HG02798 (cell line): ENCODE data around the gene PRICKLE1.

Source experiments
- ATAC-seq: cut with Tn5 transposase; IDR thresholded peaks from one replicate; pipeline ENCODE4 v1.9.1; 2021; ENCODE audit warnings: mild to moderate bottlenecking; ENCODE audit not compliant: unreplicated experiment, poor library complexity

Gene PRICKLE1

DNA sequence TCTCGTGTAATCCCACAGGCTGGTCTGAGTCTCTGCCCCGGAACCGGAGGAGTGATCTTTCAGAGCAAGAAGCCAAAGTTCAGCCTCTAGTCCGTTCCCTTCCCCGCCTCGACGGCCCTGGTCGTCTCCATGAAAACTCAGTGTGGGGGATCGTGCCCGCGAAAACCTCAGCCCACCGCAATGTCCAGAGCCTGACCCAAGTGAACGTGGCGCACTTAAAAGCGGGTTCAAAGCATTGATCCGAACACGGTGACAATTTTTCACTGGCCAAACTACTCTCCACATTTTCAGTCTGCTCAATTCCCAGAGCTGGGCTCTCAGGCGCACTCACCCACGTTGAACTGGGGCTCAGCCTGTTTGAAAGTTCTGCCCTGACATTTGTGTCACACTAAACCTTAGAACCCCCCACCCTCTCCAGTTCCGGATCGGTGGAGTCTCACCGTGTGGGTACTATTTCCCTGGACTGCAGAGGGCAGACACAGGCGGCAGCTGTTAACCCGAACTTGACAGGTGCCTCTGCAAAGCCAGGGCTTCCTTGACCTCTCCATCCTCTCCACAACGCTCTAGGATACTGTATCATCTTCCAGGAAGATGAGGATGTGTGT is 886 bp upstream of the PRICKLE1 start:
- no peak for ATAC-seq

DNA sequence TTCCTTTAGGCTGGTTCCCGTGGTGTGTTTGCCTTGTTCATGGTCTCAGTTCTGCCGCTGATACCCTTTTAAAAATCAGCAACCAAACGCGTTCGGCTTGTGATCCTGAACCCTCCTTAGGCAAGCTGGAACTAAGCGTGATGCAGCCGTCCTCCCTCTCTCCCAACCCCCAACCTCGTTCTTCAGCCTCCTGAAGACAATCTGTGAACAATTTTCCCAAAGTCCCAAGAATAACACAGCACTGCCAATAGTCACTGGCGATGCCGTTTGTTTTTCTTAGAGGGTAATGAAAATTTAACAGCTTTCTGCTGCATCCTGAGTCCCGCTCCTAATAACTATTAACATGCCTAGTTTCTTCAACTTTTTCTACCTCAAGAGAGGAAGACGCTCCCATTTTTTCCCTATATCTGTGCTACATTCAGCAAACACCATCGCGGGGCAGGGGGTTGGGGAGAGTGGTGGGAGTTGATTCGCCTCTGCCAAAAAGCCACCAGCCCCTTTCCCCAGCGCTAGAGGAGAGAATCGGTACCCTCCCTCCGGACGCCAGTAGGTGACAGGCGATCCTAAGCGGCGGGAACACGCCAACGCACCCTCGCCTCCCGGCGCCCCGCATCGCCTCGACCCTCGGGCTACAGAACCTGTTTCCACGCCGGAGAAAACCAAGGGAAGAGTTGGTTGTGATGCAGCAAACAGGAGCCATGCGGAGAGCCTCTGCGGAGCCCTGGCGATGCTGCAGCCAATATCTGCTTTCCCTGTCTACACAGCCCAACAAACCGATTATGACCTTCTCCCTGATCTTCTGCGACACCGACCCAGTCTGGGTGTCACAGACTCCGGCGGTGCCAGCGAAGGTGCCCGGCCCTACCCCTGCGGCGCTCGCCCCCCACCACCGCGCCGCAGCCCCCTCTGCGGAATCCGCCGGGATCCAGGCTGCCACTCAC is 752 bp downstream of the PRICKLE1 start:
- ATAC-seq: peak; percentile 21

DNA sequence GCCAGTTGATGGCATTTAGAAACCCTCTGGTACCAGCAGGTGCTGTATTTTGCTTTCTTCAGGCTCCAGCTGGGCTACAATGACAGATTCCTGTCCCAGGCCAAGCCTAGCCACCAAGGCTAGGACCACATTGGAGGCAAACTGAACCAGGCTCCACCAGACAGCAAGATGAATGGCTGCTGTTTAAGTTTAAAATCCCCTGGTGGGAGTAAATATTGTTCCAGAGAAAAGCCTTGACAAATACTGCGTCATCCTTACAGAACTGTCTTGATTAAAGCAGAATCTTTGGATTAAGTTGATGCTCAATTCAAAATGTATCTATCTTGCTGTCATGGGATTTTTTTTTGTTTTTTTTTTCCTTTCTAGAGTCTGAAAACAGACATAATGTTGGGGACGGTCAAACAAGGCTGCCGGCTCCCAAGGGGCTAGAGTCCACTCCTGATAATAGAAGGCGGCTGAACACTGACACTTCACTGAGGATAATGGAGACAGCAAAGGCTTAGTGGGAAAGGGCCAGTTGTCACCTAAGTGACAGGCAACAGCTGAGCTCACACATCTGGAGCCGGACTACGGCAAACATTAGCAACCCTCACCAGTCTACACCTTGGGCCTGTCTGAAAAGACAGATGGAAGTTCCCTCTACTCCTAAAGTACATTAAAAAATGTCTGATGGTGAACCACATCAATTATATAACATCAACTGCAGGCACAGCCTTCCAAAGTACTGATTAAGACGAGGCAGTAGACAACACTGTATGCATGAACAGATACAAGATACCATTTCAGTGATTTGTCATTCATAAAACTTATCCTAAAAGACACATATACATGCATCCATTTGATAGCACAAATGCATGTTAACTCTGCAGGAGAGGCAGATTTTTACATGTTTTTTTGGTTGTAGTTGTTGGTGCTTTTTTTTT is 1.7 kb downstream of the PRICKLE1 start:
- no peak for ATAC-seq

DNA sequence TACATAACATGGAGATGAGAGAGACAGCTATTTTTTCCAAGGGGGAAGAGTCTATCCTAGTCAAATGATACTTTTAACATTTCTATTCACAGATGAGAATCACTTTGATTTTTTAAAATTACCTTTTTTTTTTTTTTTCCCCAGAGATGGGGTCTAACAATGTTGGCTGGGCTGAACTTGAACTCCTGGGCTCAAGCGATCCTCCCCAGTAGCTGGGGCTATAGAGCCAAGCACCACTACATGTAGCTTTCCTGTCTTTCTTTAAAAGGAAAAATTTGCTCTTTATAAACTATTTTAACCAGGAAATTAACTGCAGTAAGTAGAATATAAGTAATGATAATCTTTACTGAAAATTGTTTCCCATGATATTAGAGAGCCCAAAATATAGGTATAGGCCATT is 3.3 kb downstream of the PRICKLE1 start:
- ATAC-seq: no peak

DNA sequence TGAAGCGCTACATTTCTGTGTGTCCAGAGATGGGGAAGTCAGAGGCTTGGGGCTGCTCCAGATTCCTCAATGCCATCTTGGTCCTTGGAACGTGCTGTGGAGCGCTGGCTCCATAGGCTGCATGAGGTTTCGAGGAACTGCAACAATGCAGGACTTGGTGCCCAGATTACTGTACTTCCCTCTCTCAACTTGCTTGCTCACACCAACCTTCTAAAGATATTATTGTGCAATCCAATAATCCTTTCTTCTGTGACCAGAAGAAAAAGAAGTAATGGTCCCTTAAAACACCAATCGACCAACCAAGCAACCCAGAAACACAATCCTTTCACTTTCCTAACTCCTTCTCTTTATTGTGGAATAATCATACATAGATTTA is 3.7 kb downstream of the PRICKLE1 start:
- no peak for ATAC-seq

DNA sequence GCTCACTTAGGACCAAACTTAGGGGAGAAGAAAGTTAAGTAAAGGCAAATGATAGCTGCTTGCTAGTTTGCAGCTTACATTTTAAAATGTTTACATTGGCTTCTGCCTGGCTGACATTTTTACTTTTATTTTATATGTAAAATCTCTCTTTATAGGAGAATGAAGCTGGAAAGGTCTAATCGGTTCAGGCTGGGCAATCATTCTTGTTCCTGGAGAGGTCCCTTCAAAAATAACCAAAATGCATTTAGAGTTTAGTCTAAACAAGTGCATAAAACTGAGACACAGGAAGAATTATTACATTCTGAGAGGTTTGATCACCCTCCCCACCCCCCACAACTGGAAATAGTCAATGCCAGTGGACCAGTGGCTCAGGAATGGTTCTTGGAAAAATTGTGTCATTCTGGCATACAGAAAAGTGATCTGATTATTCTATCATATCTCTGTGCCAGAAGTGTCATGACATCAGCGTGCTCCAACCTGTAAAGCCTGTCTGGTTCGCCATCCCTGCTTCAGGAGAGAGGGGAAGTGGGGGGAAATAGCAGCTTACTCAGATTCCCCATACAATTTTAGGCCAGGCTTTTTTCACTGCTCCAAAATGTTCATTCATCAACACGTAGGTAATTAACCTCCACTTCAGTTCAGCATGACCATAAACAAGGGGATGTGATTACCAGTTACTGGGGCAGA is 4.2 kb downstream of the PRICKLE1 start:
- ATAC-seq: no peak

DNA sequence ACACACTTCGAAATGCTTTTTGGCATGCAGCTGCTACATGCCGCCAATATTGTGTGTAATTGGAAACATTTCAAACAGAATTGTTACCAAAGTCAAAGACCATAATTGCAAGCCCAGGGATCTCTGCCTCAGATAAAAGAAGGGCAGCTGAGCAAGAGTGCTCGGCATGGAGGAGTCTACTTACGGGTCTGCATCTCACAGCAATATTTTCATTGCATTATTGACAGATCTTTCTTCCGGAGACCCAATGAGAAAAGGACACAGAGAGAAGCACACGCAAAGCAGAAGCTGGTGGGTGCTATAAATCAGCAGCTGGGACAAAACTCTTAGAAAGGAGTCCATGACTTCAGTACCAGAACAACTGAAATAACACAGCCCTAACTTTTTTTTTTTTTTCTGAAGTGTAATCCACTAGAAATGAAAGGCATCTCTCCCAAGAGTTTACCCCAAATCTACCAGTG is 4.9 kb downstream of the PRICKLE1 start:
- no peak for ATAC-seq

DNA sequence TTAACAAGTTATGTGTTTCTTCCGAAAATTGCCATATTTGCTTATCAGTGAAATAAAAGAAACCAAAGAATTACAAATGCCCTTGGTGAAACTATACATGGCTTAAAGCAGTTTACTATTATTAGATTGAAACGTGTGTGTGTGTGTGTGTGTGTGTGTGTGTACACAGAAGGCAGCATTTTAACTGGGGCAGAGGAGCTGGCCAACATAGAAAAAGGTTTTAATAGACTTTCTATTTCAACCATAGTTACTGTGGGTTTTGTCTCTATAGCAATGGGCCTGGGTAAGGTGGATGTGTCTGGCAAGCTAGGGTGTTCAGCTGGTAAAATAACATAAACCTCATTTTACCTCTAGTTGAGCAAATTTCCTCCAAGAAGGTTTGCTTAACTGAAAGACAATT is 6.5 kb downstream of the PRICKLE1 start:
- ATAC-seq: no peak

DNA sequence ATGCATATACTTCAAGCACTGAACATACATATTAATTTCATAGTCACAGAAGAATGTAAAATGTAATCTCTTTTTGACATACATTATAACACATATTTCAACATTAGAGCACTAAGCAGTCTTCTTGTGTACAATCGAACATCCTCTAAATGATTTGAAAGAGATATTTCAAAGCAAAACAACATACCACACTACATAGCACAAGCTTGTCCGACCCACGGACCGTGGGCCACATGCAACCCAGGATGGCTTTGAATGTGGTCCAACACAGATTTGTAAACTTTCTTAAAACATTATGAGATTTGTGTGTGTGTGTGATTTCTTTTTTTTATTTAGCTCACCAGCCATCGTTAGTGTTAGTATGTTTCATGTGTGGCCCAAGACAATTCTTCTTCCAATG is 7.0 kb downstream of the PRICKLE1 start:
- no peak for ATAC-seq

DNA sequence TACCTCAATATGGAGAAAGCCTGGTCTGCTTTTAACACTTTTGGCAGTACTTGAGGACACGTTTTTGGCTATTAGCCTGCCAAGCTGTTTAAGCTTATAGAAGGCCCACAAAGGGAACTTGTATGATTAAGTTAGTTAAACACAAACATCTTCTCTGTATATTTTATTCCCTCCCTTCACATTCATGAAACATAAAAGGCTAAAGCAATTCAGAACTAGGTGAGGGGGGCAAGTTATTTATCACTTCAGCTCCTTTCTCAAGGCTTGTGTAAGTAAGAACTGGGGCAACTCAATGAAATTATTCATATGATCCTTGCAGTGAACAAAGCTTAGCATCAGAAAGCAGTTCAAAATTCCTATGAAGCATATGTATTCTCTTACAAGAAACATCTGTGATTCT is 7.5 kb downstream of the PRICKLE1 start:
- ATAC-seq: no peak

DNA sequence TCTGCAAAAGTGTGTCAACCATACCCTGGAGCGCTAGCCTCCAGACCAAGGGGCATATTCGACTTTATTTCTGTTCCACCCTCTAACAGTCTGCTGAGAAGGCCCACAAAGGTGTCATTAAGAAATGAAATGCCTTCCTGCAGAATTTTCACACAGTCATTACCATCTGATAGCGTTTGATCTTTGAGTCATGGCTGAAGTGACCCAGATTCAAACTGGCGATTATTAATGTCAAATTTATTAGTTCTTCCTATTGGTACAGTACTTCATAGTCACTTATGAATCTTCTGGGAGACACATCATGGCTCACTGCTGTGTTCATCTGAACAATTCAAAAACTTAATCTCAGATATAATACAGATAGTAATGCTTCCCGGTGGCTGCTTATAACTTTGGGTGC is 13.2 kb downstream of the PRICKLE1 start:
- no peak for ATAC-seq

DNA sequence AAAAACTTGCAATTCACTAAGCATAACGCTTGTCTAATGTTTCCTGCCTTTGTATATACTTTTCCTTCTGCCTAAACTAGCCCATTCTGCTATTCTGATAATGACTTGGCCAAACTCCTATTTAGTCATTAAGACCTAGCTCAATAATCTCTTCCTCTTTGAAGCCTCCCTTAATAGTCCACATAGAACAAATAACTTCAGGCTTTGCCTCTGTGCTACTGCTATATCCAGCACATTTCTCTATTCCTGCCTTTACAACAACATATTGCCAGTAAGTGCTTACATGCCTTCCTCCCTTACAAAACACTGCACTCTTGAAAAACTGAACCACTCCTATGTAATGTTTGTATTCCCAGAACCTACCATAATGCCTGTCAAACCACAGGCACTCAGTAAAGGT is 13.8 kb downstream of the PRICKLE1 start:
- ATAC-seq: no peak

DNA sequence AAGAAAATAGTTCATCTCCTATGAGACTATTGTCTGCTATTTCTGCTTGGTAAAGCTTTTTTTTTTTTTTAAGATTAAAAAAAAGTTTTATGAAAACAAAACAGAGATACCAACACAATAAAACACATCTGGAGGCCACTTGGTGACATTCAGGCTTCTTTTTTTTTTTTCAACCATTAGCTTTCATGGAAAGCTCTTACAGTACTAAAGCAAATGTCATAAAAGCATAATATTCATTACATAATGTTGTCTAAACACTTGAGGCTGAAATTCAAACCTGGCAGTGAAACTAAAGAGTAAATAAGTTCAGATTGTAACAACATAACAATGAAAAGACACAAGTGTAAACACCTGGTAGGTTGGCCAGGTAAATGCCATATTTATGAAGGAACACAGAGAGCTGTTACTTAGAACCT is 14.7 kb downstream of the PRICKLE1 start:
- ATAC-seq: no peak

DNA sequence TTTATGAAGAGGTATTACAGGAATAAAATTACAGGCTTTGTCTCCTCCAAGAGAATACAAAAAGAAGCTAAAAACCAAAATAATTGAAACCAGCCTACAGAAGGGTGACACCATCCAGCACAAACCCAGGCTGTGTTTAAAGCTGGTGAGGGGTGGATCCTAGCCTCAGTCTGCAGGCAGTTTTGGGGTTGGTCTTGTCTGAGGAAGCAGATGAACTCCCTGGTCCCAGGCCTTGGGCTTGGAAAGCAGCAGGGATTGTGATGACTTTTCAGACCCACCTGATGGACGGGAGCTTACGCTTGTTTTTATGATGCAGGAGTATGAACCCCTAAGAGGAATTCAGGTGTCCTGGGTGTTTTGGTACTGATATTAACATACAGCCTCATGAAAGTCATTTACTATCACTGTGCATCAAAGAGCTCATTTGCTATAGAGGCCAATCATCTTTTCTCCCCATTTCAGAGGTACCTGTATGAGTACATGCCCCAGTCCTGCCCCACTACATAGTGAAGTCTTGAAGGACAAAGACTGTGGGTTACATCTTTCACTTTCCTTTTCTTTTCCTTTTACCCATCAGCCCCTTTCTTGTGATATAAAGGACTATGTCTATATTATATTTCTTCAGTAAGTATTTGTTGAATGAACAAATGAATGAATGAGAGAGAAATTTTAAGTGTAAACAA is 18.1 kb downstream of the PRICKLE1 start:
- ATAC-seq: no peak

DNA sequence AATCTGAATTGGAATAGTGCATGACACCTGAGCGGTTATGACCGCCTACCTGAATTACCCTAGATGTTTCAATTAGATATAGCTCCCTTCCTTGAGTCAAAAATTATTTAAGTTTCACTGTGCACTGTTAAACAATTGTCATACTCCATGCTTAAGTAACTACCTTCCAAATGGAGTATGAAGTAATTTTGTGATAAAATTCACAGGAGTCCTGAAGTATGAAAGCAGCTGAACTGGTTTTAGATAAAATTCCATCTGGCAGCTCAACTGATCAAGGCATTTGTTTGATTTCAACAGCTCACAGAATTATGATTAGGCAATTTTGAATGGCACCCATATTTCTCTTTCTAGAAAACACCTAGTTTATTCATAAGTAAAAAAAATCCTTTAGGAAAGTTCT is 19.5 kb downstream of the PRICKLE1 start:
- ATAC-seq: no peak

DNA sequence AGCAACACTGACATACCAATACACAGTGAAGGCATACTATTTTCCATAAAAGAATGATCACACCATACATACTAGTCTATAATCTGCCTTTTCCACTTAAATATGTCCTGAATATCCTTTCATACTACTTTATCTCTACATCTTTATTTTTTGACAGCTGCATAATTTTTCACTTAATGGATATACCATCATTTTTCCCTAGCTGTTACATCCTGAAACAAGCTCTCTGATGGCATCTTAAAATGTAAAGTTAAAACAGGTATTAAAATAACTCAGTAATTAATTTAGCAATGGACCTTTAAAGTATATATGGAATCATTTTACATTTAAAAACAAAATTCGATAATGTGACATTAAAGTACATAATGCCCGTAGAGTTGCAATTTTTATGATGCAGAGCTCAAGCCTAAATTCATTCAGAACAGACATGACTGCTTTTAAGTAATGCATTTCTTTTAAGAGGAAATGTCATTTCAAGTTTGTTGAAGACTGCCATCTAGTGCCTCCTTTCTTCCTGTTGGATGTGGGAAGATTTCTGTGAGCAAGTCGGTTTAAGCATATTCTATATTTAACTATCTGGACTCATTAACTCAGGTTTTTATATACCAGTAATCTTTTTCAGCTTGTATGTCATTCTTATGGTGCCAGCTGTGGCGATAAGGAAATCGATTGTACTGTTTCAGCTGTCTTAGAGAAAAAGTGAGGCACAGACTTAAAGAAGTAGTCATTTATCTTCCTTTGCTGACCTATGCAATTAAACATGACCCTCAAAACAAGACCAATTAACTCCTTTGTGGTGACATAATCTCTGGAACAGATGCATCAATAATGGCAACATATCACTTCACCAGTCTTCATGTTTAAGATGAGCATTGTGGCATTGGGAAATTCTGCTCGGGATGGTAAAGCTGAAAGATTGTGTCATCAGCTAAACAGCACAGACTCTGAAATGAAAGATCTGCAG is 20.3 kb downstream of the PRICKLE1 start:
- ATAC-seq: peak; percentile 74

DNA sequence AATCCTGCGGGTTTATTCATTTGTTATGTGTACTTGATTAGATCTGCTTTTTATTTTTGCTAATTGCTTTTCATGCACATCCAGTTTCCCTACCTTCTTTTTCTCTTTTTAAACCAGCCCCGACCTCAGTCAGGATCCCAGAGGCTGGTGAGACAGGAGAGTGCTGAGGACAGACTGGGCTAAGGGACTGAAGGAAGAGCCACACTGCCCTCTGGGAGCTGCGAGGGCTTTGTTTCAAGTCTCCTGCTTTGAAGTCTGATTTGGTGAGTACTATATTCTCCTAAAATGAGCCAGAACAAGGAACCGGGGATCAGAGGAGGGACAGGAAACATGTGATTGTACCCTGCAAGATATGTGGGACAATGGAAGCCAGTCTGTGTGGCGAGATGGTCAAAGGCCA is 23.9 kb downstream of the PRICKLE1 start:
- ATAC-seq: no peak

DNA sequence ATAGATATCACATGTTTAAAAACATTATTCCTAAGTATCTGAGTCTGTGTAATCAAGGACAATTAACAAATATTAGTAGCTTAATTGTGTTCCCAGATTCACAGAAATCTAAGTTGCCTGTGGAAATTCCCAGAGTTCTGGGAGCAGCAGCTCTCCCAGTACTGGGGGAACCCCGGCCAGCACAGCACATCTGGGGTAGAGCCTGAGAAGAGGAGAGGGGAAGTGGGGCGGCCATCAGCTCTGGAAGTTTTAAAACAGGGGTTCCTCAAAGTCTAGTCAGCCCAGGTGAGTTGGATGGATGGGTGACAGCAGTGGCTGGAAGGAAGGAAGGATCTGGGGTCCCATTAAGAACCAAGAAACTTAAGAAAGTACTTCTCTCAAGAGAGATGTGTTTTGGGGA is 24.6 kb downstream of the PRICKLE1 start:
- no peak for ATAC-seq

DNA sequence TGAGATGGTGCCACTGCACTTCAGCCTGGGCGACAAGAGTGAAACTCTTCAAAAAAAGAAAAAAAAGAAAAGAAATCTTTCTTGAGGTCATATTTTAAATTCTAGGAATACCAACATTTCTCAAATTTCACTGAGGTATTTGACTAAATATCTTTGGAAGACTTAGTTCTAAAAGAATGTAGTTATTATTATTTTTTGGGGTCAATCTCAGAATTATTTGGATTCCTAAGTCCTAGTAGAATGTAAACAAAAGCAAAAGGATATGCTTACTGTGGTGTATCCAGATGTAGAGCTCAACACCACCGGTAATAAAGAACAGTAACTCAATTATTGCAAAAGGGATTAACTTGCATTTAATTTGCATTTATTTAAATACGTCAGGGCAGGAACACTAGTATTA is 25.0 kb downstream of the PRICKLE1 start:
- no peak for ATAC-seq
